Hepatocyte (in vitro differentiated cells): ENCODE results near the gene ARIH1. TPM values are rescaled to one million over a fixed set of nuclear protein-coding genes. Genes with fewer than 3 reads are reported as not detected.

Experiments
- DNase-seq: peaks from one replicate; pipeline ENCODE4 v3.0.0-alpha.2; 2016; ENCODE audit warnings: low spot score
- H2AFZ ChIP-seq: fragments of 200-600 bp; sonication (generic); 2 replicates; pipeline ENCODE4 v1.6.0; 2016; ENCODE audit warnings: antibody characterized with exemption, mild to moderate bottlenecking
- H3K27ac ChIP-seq: fragments of 200-600 bp; sonication (generic); 2 replicates; pipeline ENCODE4 v1.5.1; 2016; ENCODE audit warnings: mild to moderate bottlenecking
- H3K27me3 ChIP-seq: fragments of 200-600 bp; sonication (generic); 2 replicates; pipeline ENCODE4 v1.6.1; 2016
- H3K36me3 ChIP-seq: fragments of 200-600 bp; sonication (generic); replicated peaks from 2 replicates; pipeline ENCODE4 v1.5.1; 2016; ENCODE audit warnings: low read depth; ENCODE audit not compliant: insufficient read depth
- H3K4me1 ChIP-seq: fragments of 200-600 bp; sonication (generic); 2 replicates; pipeline ENCODE4 v1.5.1; 2016; ENCODE audit warnings: mild to moderate bottlenecking, moderate library complexity; ENCODE audit not compliant: insufficient read depth
- H3K4me2 ChIP-seq: fragments of 200-600 bp; sonication (generic); 2 replicates; pipeline ENCODE4 v1.6.0; 2016
- H3K4me3 ChIP-seq: fragments of 200-600 bp; sonication (generic); 2 replicates; pipeline ENCODE4 v1.5.1; 2016; ENCODE audit warnings: mild to moderate bottlenecking
- H3K79me2 ChIP-seq: fragments of 200-600 bp; sonication (generic); 2 replicates; pipeline ENCODE4 v1.6.0; 2017; ENCODE audit warnings: mild to moderate bottlenecking
- H3K9me2 ChIP-seq: fragments of 200-600 bp; sonication (generic); replicated peaks from 2 replicates; pipeline ENCODE4 v1.6.0; 2017; ENCODE audit warnings: mild to moderate bottlenecking; ENCODE audit not compliant: insufficient read depth
- H3K9me3 ChIP-seq: fragments of 200-600 bp; sonication (generic); 2 replicates; pipeline ENCODE4 v1.5.1; 2016; ENCODE audit warnings: low read depth, mild to moderate bottlenecking
- H4K20me1 ChIP-seq: fragments of 200-600 bp; sonication (generic); 2 replicates; pipeline ENCODE4 v1.6.0; 2016; ENCODE audit warnings: mild to moderate bottlenecking; ENCODE audit not compliant: insufficient read depth, poor library complexity, severe bottlenecking
- CTCF ChIP-seq: fragments of 200-600 bp; sonication (generic); IDR thresholded peaks from 2 replicates; pipeline ENCODE4 v1.5.1; 2016; ENCODE audit warnings: antibody characterized with exemption, mild to moderate bottlenecking; ENCODE audit not compliant: poor library complexity
- EZH2 ChIP-seq: fragments of 200-600 bp; sonication (generic); IDR thresholded peaks from 2 replicates; pipeline ENCODE4 v1.6.1; 2016; ENCODE audit warnings: antibody characterized with exemption, mild to moderate bottlenecking, borderline replicate concordance
- EZH2phosphoT487 ChIP-seq: fragments of 200-600 bp; sonication (generic); IDR thresholded peaks from one replicate; pipeline ENCODE4 v1.6.1; 2018; ENCODE audit warnings: antibody characterized with exemption, mild to moderate bottlenecking, low read depth, moderate library complexity; ENCODE audit not compliant: unreplicated experiment, severe bottlenecking
- WGBS: methylation state at CpG from one replicate; pipeline ENCODE4 v1.1.6; 2016; ENCODE audit warnings: low lambda C conversion rate; ENCODE audit errors: missing lambda C conversion rate; 5-methylcytosine and 5-hydroxymethylcytosine counted together
- polyA plus RNA-seq: library from polyadenylated mRNA; unstranded; fragments of >200 nt; fragmentation: Nextera tagmentation; extraction: Ambion mirVana; gene quantifications from 2 replicates; pipeline ENCODE4 v1.2.1, GENCODE V29; 2016
- total RNA-seq: library from RNA; depleted of rRNA; stranded (reverse); fragments of >200 nt; gene quantifications from 2 replicates; pipeline ENCODE4 v1.2.3, GENCODE V29; 2014

Gene ARIH1
- total and polyA plus RNA-seq, 2 experiments from 2014 or later, result 61.6 to 76.3 TPM

DNA sequence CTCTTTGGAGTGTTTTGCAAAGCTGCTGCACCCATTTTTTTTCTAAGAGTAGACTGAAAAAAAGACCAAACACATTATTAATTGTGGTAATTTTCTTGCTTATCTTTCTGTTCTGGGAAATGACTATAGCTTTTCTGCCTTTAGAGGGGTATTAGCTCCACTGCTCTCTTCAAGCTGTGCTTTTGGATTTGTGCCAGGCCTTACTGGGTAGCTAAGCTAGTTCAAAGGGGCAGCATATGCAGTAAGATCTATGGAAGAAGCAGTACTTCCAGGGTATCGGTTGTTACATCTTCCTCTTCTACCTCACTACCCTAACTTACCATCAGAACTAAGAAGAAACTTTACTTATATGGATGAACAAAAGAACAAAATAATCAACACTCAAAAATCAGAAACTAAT is 28.7 kb upstream of the ARIH1 start:
- Histone ChIP-seq H3K4me1 (no peaks in the 10 kb centered on the region), H3K4me2 (no peak overlapping the region)
- no peak for DNase-seq

DNA sequence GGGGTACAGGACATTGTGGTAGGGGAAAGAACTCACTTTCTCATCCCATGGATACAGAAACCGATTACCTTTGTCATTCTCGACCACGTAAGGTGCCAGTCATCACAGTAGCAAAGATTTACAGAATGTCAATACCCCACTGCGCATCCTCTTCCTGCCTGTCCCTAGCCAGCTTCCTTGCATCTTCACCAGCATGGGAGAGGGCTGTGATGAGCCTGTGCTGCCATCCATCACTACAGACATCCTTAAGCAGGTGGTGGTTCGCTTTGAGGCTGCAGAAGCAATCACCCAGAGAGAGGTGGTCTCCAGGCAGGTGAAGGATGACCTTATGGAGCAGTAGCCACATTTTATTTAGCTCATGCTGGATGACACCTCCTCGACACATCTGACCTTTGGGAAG is 23.3 kb upstream of the ARIH1 start:
- no peak for TF ChIP-seq CTCF
- no peak for TF ChIP-seq EZH2
- no peak for TF ChIP-seq EZH2phosphoT487
- Histone ChIP-seq H3K4me3 (no peak overlapping the region), H3K9me3 (no peaks in the 10 kb centered on the region), H3K4me1 (no peaks in the 10 kb centered on the region), H3K27me3 (peaks cover 6% of the 10 kb centered on the region), H3K36me3 (no peaks in the 10 kb centered on the region), H3K9me2 (no peaks in the 10 kb centered on the region), H3K4me2 (no peak overlapping the region), H2AFZ (no peak overlapping the region), H3K27ac (no peak overlapping the region), H3K79me2 (no peaks in the 10 kb centered on the region), H4K20me1 (no peaks in the 10 kb centered on the region)
- 85% methylated on average over 6 of the region's 6 CpGs for WGBS
- no peak for DNase-seq

More for the DNA sequence above, 28.7 kb upstream of the ARIH1 start:
- no peaks in the 10 kb centered on the region for H4K20me1 ChIP-seq
- TF ChIP-seq CTCF (no peak), EZH2phosphoT487 (no peak), EZH2 (no peak)
- no peak overlapping the region for H2AFZ ChIP-seq
- H3K79me2 ChIP-seq, result no peaks in the 10 kb centered on the region
- no peak overlapping the region for H3K4me3 ChIP-seq
- H3K9me2 ChIP-seq, result no peaks in the 10 kb centered on the region
- no peaks in the 10 kb centered on the region for H3K9me3 ChIP-seq
- 74% methylated on average over 1 of the region's 1 CpG for WGBS
- no peaks in the 10 kb centered on the region for H3K36me3 ChIP-seq
- no peaks in the 10 kb centered on the region for H3K27me3 ChIP-seq
- H3K27ac ChIP-seq, result no peak overlapping the region

- H3K4me3 ChIP-seq, result no peak overlapping the region
- no peak overlapping the region for H3K4me2 ChIP-seq
- H4K20me1 ChIP-seq, result no peaks in the 10 kb centered on the region
- H3K27ac ChIP-seq, result no peak overlapping the region
- 83% methylated on average over 9 of the region's 9 CpGs for WGBS
- no peaks in the 10 kb centered on the region for H3K36me3 ChIP-seq
- no peak overlapping the region for H2AFZ ChIP-seq
- H3K79me2 ChIP-seq, result no peaks in the 10 kb centered on the region
- H3K9me3 ChIP-seq, result no peaks in the 10 kb centered on the region
- no peak for DNase-seq
- H3K9me2 ChIP-seq, result no peaks in the 10 kb centered on the region
- no peak for TF ChIP-seq EZH2
- TF ChIP-seq CTCF, result no peak
- TF ChIP-seq EZH2phosphoT487, result no peak
- no peaks in the 10 kb centered on the region for H3K4me1 ChIP-seq
- H3K27me3 ChIP-seq, result peaks cover 6% of the 10 kb centered on the region
Observed at GRCh38 chr15:72451224-72451623, 22.9 kb upstream of the ARIH1 start.

DNA sequence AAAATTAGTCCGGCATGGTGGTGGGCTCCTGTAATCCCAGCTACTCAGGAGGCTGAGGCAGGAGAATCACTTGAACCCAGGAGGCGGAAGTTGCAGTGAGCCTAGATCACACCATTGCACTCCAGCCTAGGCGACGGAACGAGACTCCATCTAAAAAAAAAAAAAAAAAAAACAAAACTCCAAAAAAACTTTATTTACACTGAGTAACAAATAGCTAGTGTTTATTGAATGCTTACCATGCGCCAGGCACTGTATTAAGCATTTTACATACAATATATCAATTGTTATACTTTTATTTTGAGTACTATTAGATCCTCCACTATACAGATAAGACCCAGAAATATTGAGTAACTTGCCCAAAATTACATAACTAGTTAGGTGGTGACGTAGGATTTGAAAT is 17.4 kb upstream of the ARIH1 start:
- Histone ChIP-seq H3K27ac (no peak overlapping the region), H3K79me2 (no peaks in the 10 kb centered on the region), H3K4me3 (no peak overlapping the region), H3K27me3 (peaks cover 6% of the 10 kb centered on the region), H3K9me3 (no peaks in the 10 kb centered on the region), H3K36me3 (no peaks in the 10 kb centered on the region), H2AFZ (no peak overlapping the region), H4K20me1 (no peaks in the 10 kb centered on the region), H3K4me2 (no peak overlapping the region), H3K4me1 (no peaks in the 10 kb centered on the region), H3K9me2 (no peaks in the 10 kb centered on the region)
- TF ChIP-seq EZH2 (no peak), CTCF (no peak), EZH2phosphoT487 (no peak)
- 93% methylated on average over 7 of the region's 7 CpGs for WGBS
- no peak for DNase-seq
